HCT116 (cell line): ENCODE results near the gene PDIK1L. TPM values are rescaled to one million over a fixed set of nuclear protein-coding genes. Genes with fewer than 3 reads are reported as not detected.

ENCODE experiments used
- ATAC-seq: fragments of 200-7000 bp; cut with Tn5 transposase; 2 replicates; pipeline ENCODE4 v1.9.1; 2020; ENCODE audit warnings: mild to moderate bottlenecking, moderate library complexity
- BruUV-seq: library from RNA; stranded (reverse); fragments of 400-500 nt; replicated peaks from 2 replicates; lab custom pipeline; 2021; lab: Mats Ljungman, UMichigan
- CTCF ChIA-PET: fragments of 300-600 bp; sonication (Branson Sonifier 250); formaldehyde crosslinking; loops from one replicate; lab custom pipeline; 2021; ENCODE audit warnings: antibody characterized with exemption; lab: Charles Lee
- POLR2A ChIA-PET: fragments of 300-600, 350-600 bp; sonication (Branson Sonifier 250); formaldehyde crosslinking; loops from one replicate; lab custom pipeline; 2021; ENCODE audit warnings: antibody characterized with exemption; lab: Charles Lee
- RAD21 ChIA-PET, 2 experiments: fragments of 300-600 bp; sonication (Branson Sonifier 250); formaldehyde crosslinking; loops; one replicate each; lab custom pipeline; 2023; ENCODE audit warnings: low total read pairs in 2 of 2; ENCODE audit not compliant: uncharacterized antibody in 2 of 2, unreplicated experiment in 2 of 2, low non-redundant PET in 1 of 2; lab: Charles Lee
- DNase-seq: peaks from one replicate; pipeline ENCODE4 v3.0.0-alpha.2; 2010; ENCODE audit warnings: low read depth, low spot score
- H2AFZ ChIP-seq: fragments of 200-600 bp; shearing (Covaris generic), sonication (generic); 2 replicates; pipeline ENCODE4 v1.6.1; 2017; ENCODE audit warnings: low read depth, mixed run types, mixed read lengths, antibody characterized with exemption, low read length; ENCODE audit not compliant: poor library complexity, severe bottlenecking
- H3K27ac ChIP-seq: 2 replicates; pipeline ENCODE4 v1.5.1; 2012; ENCODE audit warnings: low read depth, low read length
- H3K27me3 ChIP-seq: fragments of 200-600 bp; sonication (generic); 2 replicates; pipeline ENCODE4 v1.6.1; 2016; ENCODE audit warnings: mixed run types, low read length, mixed read lengths; ENCODE audit not compliant: insufficient read depth
- H3K36me3 ChIP-seq, 2 experiments: fragments of 200-500 bp in 1 of 2; fragments of 200-600 bp in 1 of 2; sonication (Bioruptor generic) in 1 of 2; sonication (generic) in 1 of 2; 2 replicates each; pipeline versions ENCODE4 v1.5.1 to v1.6.1; 2014 to 2016; ENCODE audit warnings: low read length in 2 of 2, inconsistent platforms in 1 of 2, mixed read lengths in 1 of 2, mixed run types in 1 of 2; ENCODE audit not compliant: insufficient read depth in 2 of 2, control insufficient read depth in 1 of 2
- H3K4me1 ChIP-seq, 2 experiments: fragments of 200-600 bp in 1 of 2; sonication (generic) in 1 of 2; 2 replicates each; pipeline versions ENCODE4 v1.5.1 to v1.6.1; 2012 to 2017; ENCODE audit warnings: low read length in 2 of 2, inconsistent platforms in 1 of 2, mild to moderate bottlenecking in 1 of 2, mixed read lengths in 1 of 2, mixed run types in 1 of 2, moderate library complexity in 1 of 2; ENCODE audit not compliant: insufficient read depth in 2 of 2, control insufficient read depth in 1 of 2
- H3K4me2 ChIP-seq: fragments of 200-600 bp; sonication (generic); 2 replicates; pipeline ENCODE4 v1.6.1; 2017; ENCODE audit warnings: mixed run types, low read length, mixed read lengths
- H3K4me3 ChIP-seq, 2 experiments: fragments of 200-600 bp in 1 of 2; sonication (generic) in 1 of 2; replicated peaks in 1 of 2; 2 replicates each; pipeline ENCODE4 v1.5.1; 2011 to 2016; ENCODE audit warnings: low read length in 2 of 2, control low read depth in 1 of 2, low read depth in 1 of 2, mild to moderate bottlenecking in 1 of 2, mixed read lengths in 1 of 2, mixed run types in 1 of 2
- H3K79me2 ChIP-seq: fragments of 200-600 bp; sonication (generic); 2 replicates; pipeline ENCODE4 v1.6.1; 2017; ENCODE audit warnings: mild to moderate bottlenecking, mixed run types, low read length, moderate library complexity, mixed read lengths; ENCODE audit not compliant: insufficient read depth
- H3K9ac ChIP-seq: fragments of 200-600 bp; sonication (generic); 2 replicates; pipeline ENCODE4 v1.6.1; 2016; ENCODE audit warnings: low read length, mixed read lengths
- H3K9me2 ChIP-seq: fragments of 200-600 bp; sonication (generic), shearing (Covaris generic); 2 replicates; pipeline ENCODE4 v1.6.1; 2017; ENCODE audit warnings: mixed run types, mild to moderate bottlenecking, moderate library complexity; ENCODE audit not compliant: insufficient read depth
- H3K9me3 ChIP-seq, 2 experiments: fragments of 200-500 bp in 1 of 2; fragments of 200-600 bp in 1 of 2; sonication (Bioruptor generic) in 1 of 2; sonication (generic) in 1 of 2; 2 replicates each; pipeline ENCODE4 v1.6.1; 2014 to 2017; ENCODE audit warnings: low read length in 2 of 2, mixed read lengths in 2 of 2, inconsistent platforms in 1 of 2, low read depth in 1 of 2, mild to moderate bottlenecking in 1 of 2, mixed run types in 1 of 2, moderate library complexity in 1 of 2; ENCODE audit not compliant: control insufficient read depth in 1 of 2, insufficient read depth in 1 of 2
- H4K20me1 ChIP-seq: fragments of 200-600 bp; sonication (generic), shearing (Covaris generic); 2 replicates; pipeline ENCODE4 v1.6.1; 2017; ENCODE audit warnings: mixed run types, mild to moderate bottlenecking, moderate library complexity; ENCODE audit not compliant: insufficient read depth
- CEBPB ChIP-seq: IDR thresholded peaks from 2 replicates; pipeline ENCODE4 v1.6.1; 2012; ENCODE audit warnings: low read depth
- EGR1 ChIP-seq: IDR thresholded peaks from 2 replicates; pipeline ENCODE4 v1.6.1; 2012; ENCODE audit warnings: low read depth
- ELF1 ChIP-seq: IDR thresholded peaks from 2 replicates; pipeline ENCODE4 v1.6.1; 2012; ENCODE audit warnings: low read depth, borderline replicate concordance
- EZH2 ChIP-seq: fragments of 200-600 bp; sonication (generic); IDR thresholded peaks from 2 replicates; pipeline ENCODE4 v1.6.1; 2017; ENCODE audit warnings: antibody characterized with exemption, mixed run types
- JUND ChIP-seq: IDR thresholded peaks from 2 replicates; pipeline ENCODE4 v1.6.1; 2012
- POLR2A ChIP-seq: IDR thresholded peaks from 2 replicates; pipeline ENCODE4 v1.7.0; 2011; ENCODE audit warnings: borderline replicate concordance; ENCODE audit not compliant: insufficient read depth, insufficient read length; ENCODE audit errors: extremely low read depth
- TCF7L2 ChIP-seq: IDR thresholded peaks from 2 replicates; pipeline ENCODE4 v1.7.0; 2011; ENCODE audit warnings: borderline replicate concordance, inconsistent platforms; ENCODE audit not compliant: insufficient read depth, insufficient read length; ENCODE audit errors: extremely low read depth
- YY1 ChIP-seq: IDR thresholded peaks from 2 replicates; pipeline ENCODE4 v1.6.1; 2011; ENCODE audit warnings: low read length, low read depth, moderate library complexity, mild to moderate bottlenecking; ENCODE audit not compliant: insufficient replicate concordance; ENCODE audit errors: extremely low read depth
- intact Hi-C: fragments of 100-400 bp; cut with micrococcal nuclease; formaldehyde crosslinking; loops from 2 replicates; pipeline ENCODE4 v1.10.0; 2022
- total RNA-seq: library from RNA; stranded (reverse); gene quantifications from one replicate; pipeline ENCODE4 v1.2.1, GENCODE V29; 2021; ENCODE audit not compliant: unreplicated experiment
- TF ChIP-seq, protein P1 (sequence below): IDR thresholded peaks from 2 replicates; pipeline ENCODE4 v1.6.1; 2012; ENCODE audit warnings: low read depth

The PDIK1L gene
- total RNA-seq, 1 experiment from 2014 or later: 8.8 TPM

DNA sequence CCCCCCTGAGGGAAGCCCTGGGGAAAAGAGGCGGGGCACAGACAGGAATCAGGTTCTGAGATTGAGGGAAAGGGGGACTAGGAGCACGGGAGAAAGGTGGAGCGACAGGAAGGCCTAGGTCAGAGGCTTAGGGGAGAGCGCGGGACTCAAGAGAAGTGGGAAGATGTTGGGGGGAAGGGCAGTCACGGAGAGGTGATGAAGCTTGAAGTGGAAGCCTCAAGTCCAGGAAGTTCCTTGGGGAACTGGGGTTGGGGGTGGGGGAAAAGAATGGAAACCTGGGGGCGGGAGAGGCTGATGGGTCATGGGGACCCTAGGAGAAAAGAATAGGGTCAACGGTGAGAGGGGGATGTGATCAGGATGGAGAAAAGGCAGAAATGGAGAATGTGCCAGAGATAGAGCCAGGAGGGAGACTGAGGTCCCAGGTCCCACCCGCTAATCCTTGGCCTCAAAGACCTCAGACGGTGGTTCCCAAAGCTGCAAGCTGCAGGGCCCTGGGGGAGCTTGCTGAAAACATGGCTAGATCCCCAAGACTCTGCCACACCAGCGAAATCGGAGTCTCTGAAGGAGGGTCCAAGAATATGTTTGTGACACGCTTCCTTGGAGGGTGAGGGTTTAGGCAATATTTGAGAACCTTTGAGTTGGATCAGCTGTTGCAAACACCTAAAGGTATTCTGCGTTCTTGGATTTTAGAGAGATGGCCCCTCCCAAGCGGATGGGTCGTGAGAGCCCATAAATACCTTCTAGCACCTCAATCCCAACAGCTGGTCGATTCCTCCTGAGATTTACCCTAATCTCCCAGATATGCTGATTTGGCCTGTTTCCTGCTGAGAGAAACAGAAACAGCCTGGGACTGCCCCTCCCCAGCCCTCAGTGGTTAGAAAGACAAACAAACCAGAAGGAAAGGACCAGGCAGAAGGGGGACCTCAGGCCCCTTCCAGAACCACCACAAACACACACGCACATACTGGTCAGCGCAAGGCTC, 53.5 kb downstream of the PDIK1L start:
- RAD21 ChIA-PET: no interaction called here
- H3K79me2 ChIP-seq: peaks cover 4% of the 10 kb centered on the region
- H3K27me3 ChIP-seq: no peaks in the 10 kb centered on the region
- CTCF ChIA-PET: interaction anchor here (0.9 to 1.3 kb wide), 2 partner anchors 12 to 130 kb away, joined by 3 to 7 read pairs; partner anchors contain the start of gene CNKSR1
- no TSS peak for BruUV-seq
- no peaks in the 10 kb centered on the region for H3K36me3 ChIP-seq
- peak overlapping the region; percentile 85 for H2AFZ ChIP-seq
- peaks cover 9 to 37% of the 10 kb centered on the region in 2 experiments for H3K4me1 ChIP-seq
- no peak overlapping the region for H3K4me3 ChIP-seq
- H3K9me3 ChIP-seq: no peaks in the 10 kb centered on the region
- no peaks in the 10 kb centered on the region for H4K20me1 ChIP-seq
- POLR2A ChIA-PET: interaction anchor here (1.2 kb wide), 1 partner anchor 69 kb away, joined by 4 read pairs; the partner anchor contains the start of gene CEP85
- H3K27ac ChIP-seq: no peak overlapping the region
- peak overlapping the region; percentile 60 for H3K9ac ChIP-seq
- H3K4me2 ChIP-seq: peak overlapping the region; percentile 90
- ATAC-seq (no peak), DNase-seq (no peak)
- no peaks in the 10 kb centered on the region for H3K9me2 ChIP-seq
- intact Hi-C loops: loop anchor here (5.0 kb wide), 3 partner anchors 128 to 227 kb away; no protein-coding TSS in a partner anchor
- TF ChIP-seq CEBPB: no peak
- no peak for TF ChIP-seq JUND
- no peak for TF ChIP-seq EGR1
- no peak for TF ChIP-seq EZH2
- TF ChIP-seq, protein P1, sequence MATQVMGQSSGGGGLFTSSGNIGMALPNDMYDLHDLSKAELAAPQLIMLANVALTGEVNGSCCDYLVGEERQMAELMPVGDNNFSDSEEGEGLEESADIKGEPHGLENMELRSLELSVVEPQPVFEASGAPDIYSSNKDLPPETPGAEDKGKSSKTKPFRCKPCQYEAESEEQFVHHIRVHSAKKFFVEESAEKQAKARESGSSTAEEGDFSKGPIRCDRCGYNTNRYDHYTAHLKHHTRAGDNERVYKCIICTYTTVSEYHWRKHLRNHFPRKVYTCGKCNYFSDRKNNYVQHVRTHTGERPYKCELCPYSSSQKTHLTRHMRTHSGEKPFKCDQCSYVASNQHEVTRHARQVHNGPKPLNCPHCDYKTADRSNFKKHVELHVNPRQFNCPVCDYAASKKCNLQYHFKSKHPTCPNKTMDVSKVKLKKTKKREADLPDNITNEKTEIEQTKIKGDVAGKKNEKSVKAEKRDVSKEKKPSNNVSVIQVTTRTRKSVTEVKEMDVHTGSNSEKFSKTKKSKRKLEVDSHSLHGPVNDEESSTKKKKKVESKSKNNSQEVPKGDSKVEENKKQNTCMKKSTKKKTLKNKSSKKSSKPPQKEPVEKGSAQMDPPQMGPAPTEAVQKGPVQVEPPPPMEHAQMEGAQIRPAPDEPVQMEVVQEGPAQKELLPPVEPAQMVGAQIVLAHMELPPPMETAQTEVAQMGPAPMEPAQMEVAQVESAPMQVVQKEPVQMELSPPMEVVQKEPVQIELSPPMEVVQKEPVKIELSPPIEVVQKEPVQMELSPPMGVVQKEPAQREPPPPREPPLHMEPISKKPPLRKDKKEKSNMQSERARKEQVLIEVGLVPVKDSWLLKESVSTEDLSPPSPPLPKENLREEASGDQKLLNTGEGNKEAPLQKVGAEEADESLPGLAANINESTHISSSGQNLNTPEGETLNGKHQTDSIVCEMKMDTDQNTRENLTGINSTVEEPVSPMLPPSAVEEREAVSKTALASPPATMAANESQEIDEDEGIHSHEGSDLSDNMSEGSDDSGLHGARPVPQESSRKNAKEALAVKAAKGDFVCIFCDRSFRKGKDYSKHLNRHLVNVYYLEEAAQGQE: no peak
- no peak for TF ChIP-seq TCF7L2
- no peak for TF ChIP-seq YY1
- TF ChIP-seq ELF1: no peak
- TF ChIP-seq POLR2A: no peak
- TF ChIP-seq, all 23 proteins: peak for 0
